ENCODE data around the gene PDE6D. TPM values are rescaled to one million over a fixed set of nuclear protein-coding genes. Genes with fewer than 3 reads are reported as not detected.

PDE6D gene
- total RNA-seq, 4 donors from 2014 or later = 13.0 to 25.3 (median 18.1) TPM

GRCh38 chr2:231707927-231708772, 72.9 kb downstream of the PDE6D start, which contains the start of gene PTMA:
Gene PTMA (plus strand): TSS chr2:231708525. CDS start chr2:231708707, 182 bp downstream.
- peak within 1 kb of the TSS; percentile 100 for H3K4me3 ChIP-seq (ENCODE audit: low read depth, poor library complexity, severe bottlenecking)
- TF ChIP-seq CTCF (IDR thresholded peaks at IDR 0.05) (no peak), POLR2A (IDR thresholded peaks at IDR 0.05) (peak in 1 of 2 donors; percentile 96)
- DNase-seq (ENCODE audit: low spot score in 2 of 2) = peak; percentile 100
- whole genome bisulfite sequencing, 2 donors = 0 to 1% methylated on average over 44 to 51 of the region's 97 CpGs
- intact Hi-C loops (cut with DNase I; ENCODE audit: low total_unique reads) = no loop called here

GRCh38 chr2:231707625-231707926, 73.5 kb downstream of the PDE6D start:
- no peak for TF ChIP-seq CTCF (IDR thresholded peaks at IDR 0.05)
- TF ChIP-seq POLR2A (IDR thresholded peaks at IDR 0.05) = no peak
- DNase-seq (ENCODE audit: low spot score in 2 of 2) = peak; percentile 70 to 96
- intact Hi-C loops (cut with DNase I; ENCODE audit: low total_unique reads) = no loop called here
- H3K4me3 ChIP-seq (ENCODE audit: low read depth, poor library complexity, severe bottlenecking) = peak overlapping the region; percentile 46
- 2% methylated on average over 20 to 29 of the region's 30 CpGs for WGBS, 2 donors

GRCh38 chr2:231706731-231707624, 74.1 kb downstream of the PDE6D start:
- TF ChIP-seq POLR2A (IDR thresholded peaks at IDR 0.05) (peak in 1 of 2 donors; percentile 80), CTCF (IDR thresholded peaks at IDR 0.05) (no peak)
- WGBS, 2 donors = 0 to 1% methylated on average over 60 to 66 of the region's 66 CpGs
- intact Hi-C loops (cut with DNase I; ENCODE audit: low total_unique reads) = no loop called here
- DNase-seq (ENCODE audit: low spot score in 2 of 2) = peak; percentile 98 to 99
- peak overlapping the region; percentile 52 for H3K4me3 ChIP-seq (ENCODE audit: low read depth, poor library complexity, severe bottlenecking)

DNA sequence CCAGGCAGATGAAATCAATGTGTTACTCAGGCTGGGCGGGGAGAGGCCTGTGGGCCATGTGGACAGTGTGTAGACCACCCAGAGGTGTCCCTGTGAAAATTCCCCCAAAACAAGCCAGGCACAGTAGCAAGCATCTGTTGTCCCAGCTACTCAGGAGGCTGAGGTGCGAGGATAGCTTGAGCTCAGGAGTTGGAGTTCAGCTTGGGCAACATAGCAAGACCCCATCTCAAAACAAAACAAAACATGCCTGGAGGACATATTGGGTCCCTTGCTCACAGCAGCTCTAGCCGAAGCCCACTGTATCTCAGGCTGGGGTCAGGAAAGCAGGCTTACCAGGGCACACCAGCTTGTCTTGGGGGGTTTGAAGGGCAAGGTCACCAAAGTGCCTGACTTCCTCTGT, 77.1 kb downstream of the PDE6D start:
- no peak for TF ChIP-seq POLR2A (IDR thresholded peaks at IDR 0.05)
- no peak for TF ChIP-seq CTCF (IDR thresholded peaks at IDR 0.05)
- intact Hi-C loops (cut with DNase I; ENCODE audit: low total_unique reads) = no loop called here
- WGBS, 2 donors = 92 to 95% methylated on average over 3 of the region's 3 CpGs
- no peak overlapping the region for H3K4me3 ChIP-seq (ENCODE audit: low read depth, poor library complexity, severe bottlenecking)
- no peak for DNase-seq (ENCODE audit: low spot score in 2 of 2)

DNA sequence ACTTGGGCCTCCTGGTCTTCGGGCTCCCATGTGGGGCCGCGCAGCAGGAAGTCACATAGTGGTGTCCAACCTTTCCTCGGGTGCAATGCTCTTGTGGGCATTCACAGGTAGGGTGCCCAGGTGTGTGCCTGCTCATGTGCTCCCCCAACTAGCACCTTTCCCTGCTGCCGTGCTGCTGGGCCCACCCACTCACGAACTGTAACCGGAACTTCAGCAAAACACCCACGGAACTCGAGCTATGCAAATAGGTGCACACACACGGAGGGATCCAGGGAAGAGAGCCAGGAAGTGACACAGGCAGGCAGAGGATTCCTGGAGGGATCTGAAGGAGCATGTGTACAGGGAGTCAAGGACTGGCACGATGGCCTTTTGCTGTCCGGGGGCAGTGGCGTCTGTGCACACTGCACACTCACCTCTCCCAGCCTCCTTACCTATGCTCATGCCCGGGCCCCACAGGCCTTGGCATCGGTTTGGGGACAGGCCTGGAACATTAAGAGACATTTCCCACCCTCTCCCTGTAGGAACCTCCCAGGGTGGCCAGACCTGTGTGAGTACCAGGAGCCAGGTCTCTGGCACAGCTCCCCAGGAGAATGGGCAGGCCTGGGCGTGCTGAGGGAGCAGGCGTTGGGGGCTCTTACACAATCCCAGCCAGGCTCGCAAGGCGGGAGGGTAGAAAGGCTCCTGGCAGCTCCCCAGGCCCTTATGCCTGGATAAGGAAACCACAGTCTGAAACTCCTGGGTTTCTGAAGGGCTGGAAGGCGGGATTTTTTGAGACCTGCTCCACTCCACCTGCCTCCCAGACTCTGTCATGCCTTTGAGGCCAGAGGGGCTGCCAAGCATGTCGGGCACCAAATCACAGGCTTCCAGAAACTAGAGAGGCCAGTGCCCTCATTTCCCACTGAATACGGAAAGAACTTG, 79.4 kb downstream of the PDE6D start:
- intact Hi-C loops (cut with DNase I; ENCODE audit: low total_unique reads) = no loop called here
- peak; percentile 75 to 94 for DNase-seq (ENCODE audit: low spot score in 2 of 2)
- TF ChIP-seq CTCF (IDR thresholded peaks at IDR 0.05) = no peak
- 49 to 50% methylated on average over 22 of the region's 22 CpGs for WGBS, 2 donors
- no peak overlapping the region for H3K4me3 ChIP-seq (ENCODE audit: low read depth, poor library complexity, severe bottlenecking)

All from lower leg skin (tissue), 4 donors.